Stimulated activated CD8-positive, alpha-beta memory T cell treated with anti-CD3 and anti-CD28 coated beads, Interleukin-2, amount 100 ng/mL, for 1 hour (primary cell): ENCODE measurements around the gene ATP1A4.
A peak's percentile ranks its signal among the peaks of the same experiment; 100 is the strongest.

Experiments
- DNase-seq, 2 donors: peaks; one replicate each; pipeline ENCODE4 v3.0.0-alpha.2; 2020; ENCODE audit warnings: low read depth in 2 of 2

ATP1A4 gene

DNA sequence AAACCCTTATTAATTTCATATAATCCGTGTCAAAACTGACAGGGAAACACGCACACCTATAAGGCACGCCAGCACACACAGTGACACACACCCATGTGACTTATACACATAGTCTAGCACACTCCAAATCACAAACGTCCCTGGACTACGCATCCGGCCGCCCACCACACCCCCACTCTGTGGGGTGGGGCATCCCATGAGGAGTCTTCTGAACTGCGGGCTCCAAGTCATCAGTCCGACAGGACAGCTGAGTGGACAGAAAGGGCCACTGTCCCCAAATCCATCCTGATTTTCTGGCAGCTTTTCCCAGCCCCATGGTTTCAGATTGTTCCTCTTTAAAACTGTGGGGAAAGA, 54.6 kb downstream of the ATP1A4 start:
- DNase-seq, result peak in 1 of 2 donors; percentile 16

DNA sequence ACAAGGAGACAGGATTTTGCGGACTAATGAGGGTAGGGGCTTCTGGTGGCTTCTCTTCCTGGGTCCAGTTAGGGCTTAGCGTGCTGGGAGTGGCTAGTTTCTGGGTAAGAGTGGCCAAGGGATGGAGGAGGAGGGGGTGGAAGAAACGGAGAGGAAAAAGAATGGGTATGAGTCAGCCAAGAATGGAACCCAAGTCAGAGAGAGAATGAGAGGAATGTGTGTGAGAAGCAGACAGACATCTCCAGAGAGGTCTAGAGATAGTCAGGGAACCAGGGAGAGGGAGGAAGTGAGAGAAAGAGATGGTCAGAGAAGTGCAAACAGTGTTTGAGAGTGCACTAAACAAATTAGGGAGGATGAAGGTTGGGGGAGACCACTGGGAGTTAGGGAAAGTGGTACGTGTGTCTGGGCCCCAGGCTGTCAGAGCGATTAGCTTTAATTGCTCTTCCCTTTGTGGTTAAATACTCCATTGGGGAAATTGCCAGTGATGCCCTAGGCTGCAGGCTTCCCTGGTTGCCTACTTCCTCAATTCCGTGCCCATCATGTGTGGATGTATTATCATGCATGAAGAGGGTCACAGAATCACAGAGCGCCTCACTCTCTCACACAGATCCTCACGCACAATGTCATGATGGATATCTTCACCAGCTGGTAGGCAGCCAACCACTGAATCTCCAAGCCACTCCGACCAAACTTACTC, 55.2 kb downstream of the ATP1A4 start:
- DNase-seq, result no peak

DNA sequence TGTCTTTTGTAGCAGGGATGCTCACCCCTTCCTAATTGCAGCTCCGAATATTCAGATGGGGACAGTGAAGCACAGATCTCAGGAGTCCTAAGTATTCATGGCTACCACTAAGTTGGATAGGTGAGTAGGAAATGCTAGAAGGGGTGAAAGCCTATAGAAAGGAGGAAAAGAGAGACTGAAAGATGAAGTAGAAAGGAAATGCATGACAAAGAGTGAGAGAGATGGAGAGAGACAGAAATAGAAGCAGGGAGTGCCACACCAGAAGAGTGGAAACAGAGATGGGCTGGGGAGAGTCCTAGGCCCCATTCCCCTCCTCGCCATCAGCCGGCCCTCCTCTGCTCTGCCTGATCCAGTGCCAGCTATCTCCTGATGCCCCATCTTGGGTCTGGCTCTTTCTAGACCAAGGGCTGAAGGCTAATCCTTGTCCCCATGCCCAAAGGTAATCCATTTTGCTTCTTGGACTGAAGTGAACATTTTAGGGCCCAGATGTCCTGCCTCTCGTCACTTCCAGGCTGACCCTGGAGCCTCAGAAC, 55.8 kb downstream of the ATP1A4 start:
- DNase-seq, result no peak

DNA sequence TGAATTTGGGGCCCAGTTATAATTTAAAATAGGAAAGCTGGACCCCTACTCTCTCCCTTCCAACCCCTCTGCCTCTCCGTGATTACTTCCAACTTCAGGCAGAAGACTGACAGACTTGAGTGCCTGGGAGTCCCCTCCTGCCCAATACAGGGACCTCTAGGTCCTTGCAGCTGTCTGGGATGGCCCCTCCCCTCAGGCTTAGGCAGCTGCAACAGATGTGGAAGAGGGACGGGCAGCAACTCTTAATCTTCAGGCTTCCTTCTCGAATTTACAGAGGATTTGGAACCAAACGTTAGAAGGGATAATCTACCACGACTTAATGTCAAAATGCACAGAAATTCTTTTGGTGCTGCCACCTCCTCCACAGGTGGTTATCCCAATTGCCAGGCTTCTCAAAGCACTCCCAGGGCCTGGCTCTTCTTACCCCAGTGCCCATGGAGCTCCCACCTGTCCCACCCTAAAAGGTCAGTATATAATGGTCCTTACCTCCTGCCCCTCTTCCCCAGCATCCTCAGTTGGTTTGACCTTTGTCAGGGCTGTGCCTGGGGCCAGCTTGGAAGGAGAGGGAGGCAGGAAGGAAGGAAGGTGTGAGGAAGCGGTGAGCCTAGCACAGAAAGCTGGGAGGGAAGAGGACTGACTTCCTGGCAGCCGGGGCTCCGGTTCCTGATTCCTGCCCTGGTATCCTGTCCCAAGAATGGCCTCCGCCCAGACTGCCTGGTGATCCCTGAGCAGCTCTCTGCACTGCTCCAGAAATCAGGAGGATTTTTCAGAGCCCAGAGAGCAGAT, 56.6 kb downstream of the ATP1A4 start:
- DNase-seq, result no peak

DNA sequence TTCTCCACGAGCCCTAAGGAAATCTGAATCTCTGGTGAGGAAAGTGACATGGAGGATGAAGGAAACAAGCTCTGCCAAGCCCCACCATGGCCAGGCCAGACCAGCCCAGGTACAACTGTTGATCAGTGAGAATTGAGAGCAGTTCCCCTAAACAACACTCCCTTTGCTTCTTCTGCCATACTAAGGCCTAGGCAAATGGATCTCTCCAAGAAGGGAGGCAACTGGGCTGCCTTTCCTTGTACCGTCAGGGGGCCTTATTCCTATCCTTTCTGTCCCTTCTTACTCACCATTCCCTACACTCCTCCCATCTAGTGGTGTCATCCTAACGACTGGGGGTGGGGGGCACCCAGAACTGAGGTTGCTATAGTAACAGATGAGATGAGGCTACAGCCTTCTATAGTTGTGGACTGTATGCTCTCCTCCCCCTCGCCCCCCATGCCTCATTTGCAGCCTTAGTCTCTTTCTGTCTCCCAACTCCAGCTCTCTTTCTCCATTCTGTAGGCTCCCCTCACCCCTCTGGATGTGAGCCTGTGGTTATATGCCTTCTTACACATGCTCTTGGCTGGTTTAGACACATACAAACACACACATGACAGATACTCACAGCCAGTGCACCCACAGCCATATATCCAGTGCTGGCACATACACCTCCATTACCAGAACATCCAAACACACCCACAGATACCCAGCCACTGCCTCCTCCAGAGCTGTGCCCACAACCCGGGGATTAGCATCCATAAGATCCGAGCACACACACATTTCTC, 57.3 kb downstream of the ATP1A4 start:
- no peak for DNase-seq

GRCh38 chr1:160209321-160210046, 58.1 kb downstream of the ATP1A4 start:
- DNase-seq, result no peak

- DNase-seq, result no peak
Measured at GRCh38 chr1:160210561-160210960, 59.2 kb downstream of the ATP1A4 start.

- DNase-seq, result no peak
Measured at GRCh38 chr1:160211046-160211790, 59.8 kb downstream of the ATP1A4 start.

- no peak for DNase-seq
Measured at GRCh38 chr1:160214481-160215140, 63.2 kb downstream of the ATP1A4 start.

GRCh38 chr1:160216301-160216700, 64.9 kb downstream of the ATP1A4 start:
- no peak for DNase-seq

DNA sequence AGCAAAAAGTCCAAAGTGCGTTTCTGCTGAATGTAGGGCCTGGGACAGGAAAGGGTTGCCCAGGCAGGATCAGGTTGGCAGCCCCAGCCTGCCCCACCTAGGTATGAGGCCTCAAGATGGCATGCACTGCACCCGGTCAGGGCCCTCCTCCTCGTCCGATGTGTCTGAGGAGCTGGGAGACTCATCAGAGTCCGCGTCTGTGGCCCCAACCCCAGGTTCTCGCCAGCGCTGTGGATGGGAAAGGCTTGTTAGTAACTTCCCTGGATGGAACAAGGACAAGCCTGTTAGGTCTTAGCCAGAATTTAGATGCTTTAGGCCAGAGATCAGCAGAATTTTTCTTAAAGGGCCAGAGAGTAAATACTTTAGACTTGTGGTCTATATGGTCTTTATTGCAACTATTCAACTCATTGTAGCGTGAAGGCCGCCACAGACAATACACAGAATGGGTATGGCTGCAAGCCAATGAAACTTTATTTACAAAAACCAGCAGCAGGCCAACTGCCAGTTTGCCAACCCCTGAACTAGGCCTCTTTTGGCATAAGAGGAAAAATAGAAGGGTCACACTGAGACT, 66.2 kb downstream of the ATP1A4 start:
- DNase-seq, result no peak

DNA sequence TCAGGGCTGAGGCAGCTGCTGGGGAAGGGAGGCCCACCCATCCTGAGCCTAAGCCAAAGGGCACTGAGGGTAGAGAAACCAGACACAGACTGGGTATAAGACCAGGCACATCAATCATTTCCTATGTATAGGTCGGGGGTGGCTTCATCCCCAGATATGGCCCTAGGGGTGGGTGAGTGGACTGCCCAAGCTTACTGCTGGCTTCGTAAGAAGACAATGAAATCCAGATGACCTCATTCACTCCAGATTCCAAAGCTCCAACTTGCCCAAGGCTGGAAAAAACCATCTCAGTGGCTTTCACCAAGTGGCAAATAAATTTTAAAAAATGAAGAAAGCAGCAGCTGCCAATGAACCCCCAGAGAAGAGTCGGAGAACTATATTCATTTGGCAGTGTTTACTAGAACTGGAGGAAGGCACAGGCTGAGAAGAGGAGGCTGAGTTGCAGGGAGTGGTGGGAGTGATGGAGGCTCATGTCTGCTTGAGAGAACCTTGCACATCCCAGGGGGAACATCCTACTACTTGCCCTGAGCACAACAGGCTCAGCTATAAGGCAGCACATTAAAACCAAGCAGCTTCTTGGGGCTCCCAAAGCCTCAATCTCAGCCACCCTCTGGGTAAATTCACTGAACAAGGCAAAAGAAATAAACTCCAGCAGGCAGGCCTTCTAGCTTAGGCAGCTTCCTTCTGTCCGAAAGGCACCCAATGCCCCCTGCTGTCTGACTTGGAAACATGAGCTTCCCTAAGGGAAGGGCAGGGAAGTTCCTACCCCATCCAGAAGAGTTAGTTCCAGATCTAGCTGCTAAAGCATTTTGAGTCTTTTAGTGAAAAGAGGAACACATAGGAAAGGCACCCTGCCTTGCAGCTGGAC, 67.9 kb downstream of the ATP1A4 start:
- DNase-seq, result no peak

DNA sequence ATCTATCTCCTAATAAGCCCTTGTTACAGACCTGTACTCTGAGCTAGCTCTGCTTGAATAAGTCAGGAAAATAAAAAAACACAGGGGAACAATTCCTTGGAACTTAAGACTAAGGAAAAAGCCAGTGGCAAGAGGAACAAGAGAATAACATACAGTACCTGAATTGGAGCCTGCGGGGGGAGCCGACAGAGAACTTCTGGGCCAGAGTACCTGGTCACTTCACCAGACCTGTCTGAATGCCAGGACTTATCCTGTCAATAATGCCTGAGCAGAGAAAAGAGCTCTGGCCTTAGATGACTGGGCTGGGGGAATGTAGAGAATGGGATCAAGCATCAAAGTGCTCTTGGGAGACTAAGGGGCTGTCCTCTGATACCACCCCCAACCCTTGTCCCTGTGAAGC, 68.9 kb downstream of the ATP1A4 start:
- no peak for DNase-seq

- DNase-seq, result no peak
Measured at GRCh38 chr1:160221089-160221488, 69.7 kb downstream of the ATP1A4 start.

GRCh38 chr1:160222546-160222945, 71.1 kb downstream of the ATP1A4 start:
- no peak for DNase-seq

DNA sequence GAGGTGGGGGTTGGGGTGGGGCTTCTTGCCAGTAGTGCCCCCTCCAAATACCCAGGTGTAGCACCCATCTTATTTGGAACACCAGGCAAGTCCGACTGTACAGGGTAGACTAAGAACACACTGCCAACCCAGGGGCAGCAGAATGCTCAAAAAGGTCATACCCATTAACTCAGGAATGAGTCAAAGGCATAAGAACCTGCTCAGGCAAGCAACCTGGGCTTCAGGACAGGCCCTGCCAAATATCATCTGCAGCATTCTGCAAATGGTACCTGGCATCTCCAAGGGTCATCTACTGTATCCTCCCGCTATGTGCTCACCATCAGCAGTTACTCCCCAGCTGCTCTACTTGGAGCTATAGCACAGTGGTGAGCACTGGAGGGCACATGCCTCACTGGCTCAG, 73.2 kb downstream of the ATP1A4 start:
- DNase-seq, result no peak

- DNase-seq, result no peak
Measured at GRCh38 chr1:160225345-160225744, 73.9 kb downstream of the ATP1A4 start.

GRCh38 chr1:160226623-160227022, 75.2 kb downstream of the ATP1A4 start:
- no peak for DNase-seq

DNA sequence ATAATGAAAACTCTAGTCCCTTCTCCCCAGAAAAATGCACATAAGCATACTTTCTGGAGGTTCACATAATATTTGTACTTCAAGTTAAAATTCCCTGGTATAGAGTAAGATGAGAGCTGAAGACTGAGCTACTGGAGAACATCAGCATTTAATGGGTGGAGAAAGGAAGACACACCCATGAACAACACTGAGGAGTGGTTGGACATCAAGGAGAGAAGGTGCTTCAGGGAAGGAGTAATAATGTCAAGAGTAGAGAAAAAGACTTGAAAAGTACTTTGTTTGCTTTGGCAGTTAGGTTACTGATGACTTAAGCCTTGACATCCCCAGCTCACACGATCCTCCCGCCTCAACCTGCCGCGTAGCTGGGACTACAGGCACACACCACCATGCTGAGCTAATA, 75.6 kb downstream of the ATP1A4 start:
- no peak for DNase-seq
